K562 treated with DMSO at 1 percent for 24 hours (cell line): ENCODE data around the gene NPHS1. TPM values are rescaled to one million over a fixed set of nuclear protein-coding genes. Genes with fewer than 3 reads are reported as not detected.

Source experiments
- total RNA-seq: library from RNA; unstranded; fragments of 300-600 nt; gene quantifications from 2 replicates; pipeline ENCODE4 v1.2.3, GENCODE V29; 2022; ENCODE audit warnings: low read depth; ENCODE audit not compliant: insufficient read depth

NPHS1 gene, protein sequence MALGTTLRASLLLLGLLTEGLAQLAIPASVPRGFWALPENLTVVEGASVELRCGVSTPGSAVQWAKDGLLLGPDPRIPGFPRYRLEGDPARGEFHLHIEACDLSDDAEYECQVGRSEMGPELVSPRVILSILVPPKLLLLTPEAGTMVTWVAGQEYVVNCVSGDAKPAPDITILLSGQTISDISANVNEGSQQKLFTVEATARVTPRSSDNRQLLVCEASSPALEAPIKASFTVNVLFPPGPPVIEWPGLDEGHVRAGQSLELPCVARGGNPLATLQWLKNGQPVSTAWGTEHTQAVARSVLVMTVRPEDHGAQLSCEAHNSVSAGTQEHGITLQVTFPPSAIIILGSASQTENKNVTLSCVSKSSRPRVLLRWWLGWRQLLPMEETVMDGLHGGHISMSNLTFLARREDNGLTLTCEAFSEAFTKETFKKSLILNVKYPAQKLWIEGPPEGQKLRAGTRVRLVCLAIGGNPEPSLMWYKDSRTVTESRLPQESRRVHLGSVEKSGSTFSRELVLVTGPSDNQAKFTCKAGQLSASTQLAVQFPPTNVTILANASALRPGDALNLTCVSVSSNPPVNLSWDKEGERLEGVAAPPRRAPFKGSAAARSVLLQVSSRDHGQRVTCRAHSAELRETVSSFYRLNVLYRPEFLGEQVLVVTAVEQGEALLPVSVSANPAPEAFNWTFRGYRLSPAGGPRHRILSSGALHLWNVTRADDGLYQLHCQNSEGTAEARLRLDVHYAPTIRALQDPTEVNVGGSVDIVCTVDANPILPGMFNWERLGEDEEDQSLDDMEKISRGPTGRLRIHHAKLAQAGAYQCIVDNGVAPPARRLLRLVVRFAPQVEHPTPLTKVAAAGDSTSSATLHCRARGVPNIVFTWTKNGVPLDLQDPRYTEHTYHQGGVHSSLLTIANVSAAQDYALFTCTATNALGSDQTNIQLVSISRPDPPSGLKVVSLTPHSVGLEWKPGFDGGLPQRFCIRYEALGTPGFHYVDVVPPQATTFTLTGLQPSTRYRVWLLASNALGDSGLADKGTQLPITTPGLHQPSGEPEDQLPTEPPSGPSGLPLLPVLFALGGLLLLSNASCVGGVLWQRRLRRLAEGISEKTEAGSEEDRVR (N-terminal part only)
- 2.2 and 2.4 TPM in 2 replicates for total RNA-seq

DNA sequence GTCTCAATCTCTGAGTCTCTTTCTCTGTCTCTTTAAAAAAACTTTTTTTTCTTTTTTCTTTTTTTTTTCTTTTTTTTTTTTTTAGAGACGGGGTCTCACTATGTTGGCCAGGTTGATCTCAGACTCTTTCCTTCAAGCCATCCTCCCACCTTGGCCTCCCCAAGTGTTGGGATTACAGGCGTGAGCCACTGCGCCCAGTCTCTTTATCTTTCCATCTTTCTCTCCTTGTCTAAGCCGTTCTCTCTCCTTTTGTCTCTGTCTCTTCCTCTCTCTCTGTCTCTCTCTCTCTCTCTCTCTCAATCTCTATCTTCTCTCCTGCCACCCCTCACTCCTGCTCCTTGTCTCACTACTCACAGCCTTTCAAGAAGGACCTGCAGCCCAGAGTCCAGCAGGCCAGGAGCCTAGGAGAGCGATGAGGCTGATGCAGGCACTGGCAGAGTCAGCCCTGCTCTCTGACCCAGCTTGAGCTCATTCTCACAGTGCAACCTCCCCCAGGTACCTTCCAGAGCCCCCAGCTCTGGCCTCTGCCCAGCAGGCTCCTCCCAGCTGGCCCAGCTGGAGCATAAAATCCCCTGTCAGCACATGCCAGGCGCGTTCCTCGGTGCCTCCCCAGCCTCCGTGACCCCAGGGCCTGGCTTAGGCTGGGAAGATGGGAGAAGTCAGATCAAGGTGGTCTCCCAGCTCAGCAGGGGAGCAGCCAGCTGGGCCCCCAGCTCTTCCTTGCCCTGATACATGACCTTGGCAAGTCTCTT is at the start of gene NPHS1:
Gene NPHS1 (minus strand): TSS at position 476 of the 752 bp plus-strand sequence. CDS start 667 bp downstream, outside the sequence.

DNA sequence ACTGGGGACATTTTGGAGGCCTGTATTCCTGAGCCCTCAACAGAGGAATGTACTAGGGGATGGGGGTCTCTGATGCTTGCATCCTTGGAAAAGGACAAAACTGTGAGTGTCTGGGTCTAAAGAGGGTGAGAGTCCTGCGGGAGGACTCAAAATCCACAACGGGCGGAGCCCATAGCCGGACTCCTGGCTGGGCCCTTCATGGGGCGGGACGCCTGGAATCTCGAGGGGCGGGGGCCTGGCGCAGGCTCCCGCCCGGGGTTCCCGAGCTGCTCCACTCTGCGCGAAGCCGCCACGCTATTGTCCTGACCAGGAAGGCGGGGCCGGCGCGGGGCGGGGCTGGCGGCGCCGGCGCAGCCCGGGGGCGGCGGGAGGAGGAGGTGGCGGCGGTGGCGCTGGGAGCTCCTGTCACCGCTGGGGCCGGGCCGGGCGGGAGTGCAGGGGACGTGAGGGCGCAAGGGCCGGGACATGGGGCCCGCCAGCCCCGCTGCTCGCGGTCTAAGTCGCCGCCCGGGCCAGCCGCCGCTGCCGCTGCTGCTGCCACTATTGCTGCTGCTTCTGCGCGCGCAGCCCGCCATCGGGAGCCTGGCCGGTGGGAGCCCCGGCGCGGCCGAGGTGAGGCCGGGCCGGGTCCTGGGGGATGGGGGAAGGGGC is 16.0 kb upstream of the NPHS1 start, which contains the start of gene APLP1:
Gene APLP1 (plus strand): TSS at position 403 of the 651 bp plus-strand sequence. CDS start 63 bp downstream, at position 466.

DNA sequence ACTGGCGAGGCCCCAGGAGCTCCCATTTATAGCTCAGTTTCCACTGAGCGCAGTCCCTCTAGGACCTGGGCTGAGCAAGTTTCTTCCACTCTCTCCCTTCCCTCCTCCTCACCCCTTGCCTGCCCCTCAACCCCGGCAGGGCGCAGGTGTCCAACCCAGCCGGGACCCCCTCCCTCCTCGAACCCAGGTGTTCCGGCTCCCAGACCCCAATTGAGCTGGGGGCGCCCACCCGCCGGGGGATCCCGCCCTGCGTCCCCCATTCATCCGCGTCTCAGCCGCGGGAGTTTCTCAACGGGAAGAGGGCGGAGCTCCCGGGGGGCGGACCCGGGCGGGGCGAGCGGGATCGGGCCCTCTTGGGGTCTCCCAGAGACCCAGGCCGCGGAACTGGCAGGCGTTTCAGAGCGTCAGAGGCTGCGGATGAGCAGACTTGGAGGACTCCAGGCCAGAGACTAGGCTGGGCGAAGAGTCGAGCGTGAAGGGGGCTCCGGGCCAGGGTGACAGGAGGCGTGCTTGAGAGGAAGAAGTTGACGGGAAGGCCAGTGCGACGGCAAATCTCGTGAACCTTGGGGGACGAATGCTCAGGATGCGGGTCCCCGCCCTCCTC is 4.3 kb upstream of the NPHS1 start, which contains the start of gene KIRREL2:
Gene KIRREL2 (plus strand): TSS at position 366 of the 604 bp plus-strand sequence. CDS start 209 bp downstream, at position 575.

DNA sequence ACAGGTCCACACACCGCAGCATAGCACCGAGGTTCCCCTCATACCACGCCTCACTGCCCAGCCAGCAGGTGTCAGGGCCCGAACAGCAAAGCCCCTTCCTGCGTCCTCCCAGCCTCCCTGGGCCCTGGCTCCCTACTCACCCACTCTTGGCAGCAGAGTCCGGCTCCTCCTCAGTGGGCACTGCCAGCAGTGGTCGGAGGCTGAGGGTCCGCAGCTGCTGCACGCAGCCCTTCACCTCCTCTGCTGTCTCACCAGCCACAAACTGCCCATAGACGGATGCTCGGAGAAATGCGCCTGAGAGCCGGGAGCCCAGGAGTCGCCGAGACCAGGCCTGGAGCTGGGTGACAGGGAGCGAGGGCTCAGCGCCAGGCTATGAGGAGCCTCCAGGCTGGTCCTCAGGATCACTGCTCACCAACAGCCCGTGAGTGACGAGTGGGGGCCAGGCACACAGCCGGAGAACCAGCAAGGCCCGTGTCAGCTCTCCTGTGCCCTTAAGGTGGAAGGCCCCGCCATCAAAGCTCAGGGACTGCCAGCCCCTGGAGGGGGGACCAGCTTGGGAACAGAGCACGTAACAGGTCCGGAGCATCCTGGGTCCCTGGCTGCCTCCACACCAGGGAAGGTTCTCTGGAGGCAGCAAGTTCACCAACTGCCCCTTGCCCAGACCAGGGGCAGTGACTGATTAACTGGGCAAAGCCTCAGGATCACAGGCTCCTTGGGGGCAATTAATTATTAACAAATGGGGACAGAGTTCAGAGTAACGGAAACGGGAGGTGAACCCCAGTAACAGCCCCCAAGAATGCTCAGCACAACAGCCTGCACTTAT is 39.9 kb downstream of the NPHS1 start, which contains the start of gene PRODH2:
Gene PRODH2 (minus strand): TSS at position 626 of the 823 bp plus-strand sequence. CDS start 40 bp downstream, at position 586.

Other genes with a start within 250 kb of the NPHS1 start
- gene HAUS5, start 239.8 kb downstream of the NPHS1 start, total RNA-seq = 34.2 and 36.5 TPM in 2 replicates
- 282 and 289 TPM in 2 replicates for gene RBM42, start 223.5 kb downstream of the NPHS1 start, total RNA-seq
- gene ETV2, start 210.8 kb downstream of the NPHS1 start, total RNA-seq = 0.63 and 2.9 TPM in 2 replicates
- gene COX6B1, start 204.2 kb downstream of the NPHS1 start, total RNA-seq = 1,088 and 1,092 TPM in 2 replicates
- not detected in 2 replicates for gene UPK1A, start 186.0 kb downstream of the NPHS1 start, total RNA-seq
- gene ZBTB32, start 147.9 kb downstream of the NPHS1 start, total RNA-seq = not detected in 2 replicates
- 29.9 and 30.6 TPM in 2 replicates for gene KMT2B, start 134.5 kb downstream of the NPHS1 start, total RNA-seq
- 11.4 and 13.6 TPM in 2 replicates for gene IGFLR1, start 110.1 kb downstream of the NPHS1 start, total RNA-seq
- 5.4 and 6.3 TPM in 2 replicates for gene U2AF1L4, start 107.1 kb downstream of the NPHS1 start, total RNA-seq
- 41.2 and 43.3 TPM in 2 replicates for gene PSENEN, start 106.9 kb downstream of the NPHS1 start, total RNA-seq
- gene LIN37, start 103.9 kb downstream of the NPHS1 start, total RNA-seq = 22.5 and 26.8 TPM in 2 replicates
- 1.5 TPM in 1 of 2 replicates, not detected in the other for gene HSPB6, start 95.5 kb downstream of the NPHS1 start, total RNA-seq
- gene PROSER3, start 94.3 kb downstream of the NPHS1 start, total RNA-seq = 20.6 and 24.1 TPM in 2 replicates
- 5.7 and 6.1 TPM in 2 replicates for gene ARHGAP33, start 76.9 kb downstream of the NPHS1 start, total RNA-seq
- not detected in 2 replicates for gene PRODH2, start 39.7 kb downstream of the NPHS1 start, total RNA-seq
- gene KIRREL2, start 4.4 kb upstream of the NPHS1 start, total RNA-seq = 0.24 TPM in 1 of 2 replicates, not detected in the other
- gene APLP1, start 16.1 kb upstream of the NPHS1 start, total RNA-seq = 21.4 and 23.2 TPM in 2 replicates
- gene NFKBID, start 48.0 kb upstream of the NPHS1 start, total RNA-seq = 6.9 and 7.5 TPM in 2 replicates
- not detected in 2 replicates for gene HCST, start 50.0 kb upstream of the NPHS1 start, total RNA-seq
- 24.5 and 26.3 TPM in 2 replicates for gene TYROBP, start 55.8 kb upstream of the NPHS1 start, total RNA-seq
- gene LRFN3, start 83.9 kb upstream of the NPHS1 start, total RNA-seq = 0.32 and 0.80 TPM in 2 replicates
- 65.0 and 68.6 TPM in 2 replicates for gene SDHAF1, start 142.7 kb upstream of the NPHS1 start, total RNA-seq
- 0.51 TPM in 1 of 2 replicates, not detected in the other for gene SYNE4, start 156.3 kb upstream of the NPHS1 start, total RNA-seq
- 49.2 and 50.7 TPM in 2 replicates for gene ALKBH6, start 161.7 kb upstream of the NPHS1 start, total RNA-seq
- 1.1 and 7.2 TPM in 2 replicates for gene CLIP3, start 180.4 kb upstream of the NPHS1 start, total RNA-seq
- 8.1 and 8.7 TPM in 2 replicates for gene THAP8, start 201.8 kb upstream of the NPHS1 start, total RNA-seq
- gene WDR62, start 202.4 kb upstream of the NPHS1 start, total RNA-seq = 40.2 and 43.2 TPM in 2 replicates